Mesendoderm (in vitro differentiated cells): Measurements from ENCODE around the gene SLC4A4. TPM values are rescaled to one million over a fixed set of nuclear protein-coding genes. Genes with fewer than 3 reads are reported as not detected.

Source experiments
- DNase-seq: peaks from one replicate; pipeline ENCODE4 v3.0.0; 2013
- H2AK5ac ChIP-seq: 2 replicates; pipeline ENCODE4 v1.6.1; 2013; ENCODE audit warnings: low read length, inconsistent platforms
- H2BK120ac ChIP-seq: 2 replicates; pipeline ENCODE4 v1.6.1; 2013; ENCODE audit warnings: low read depth, mild to moderate bottlenecking, low read length, moderate library complexity, mixed read lengths
- H2BK15ac ChIP-seq: replicated peaks from 2 replicates; pipeline ENCODE4 v1.6.1; 2013; ENCODE audit warnings: low read depth, mild to moderate bottlenecking, moderate library complexity
- H2BK5ac ChIP-seq: 2 replicates; pipeline ENCODE4 v1.6.1; 2013; ENCODE audit warnings: low read length, inconsistent platforms
- H3K18ac ChIP-seq: 2 replicates; pipeline ENCODE4 v1.6.1; 2013; ENCODE audit warnings: mild to moderate bottlenecking, low read length, mixed read lengths
- H3K23ac ChIP-seq: one replicate; pipeline ENCODE4 v1.6.1; 2013; ENCODE audit warnings: low read length
- H3K27ac ChIP-seq: 2 replicates; pipeline ENCODE4 v1.5.1; 2013; ENCODE audit warnings: low read depth, mild to moderate bottlenecking, inconsistent platforms, low read length, moderate library complexity
- H3K27me3 ChIP-seq: 2 replicates; pipeline ENCODE4 v1.6.1; 2013; ENCODE audit warnings: low read length, control low read depth, mild to moderate bottlenecking, inconsistent platforms; ENCODE audit not compliant: insufficient read depth, poor library complexity
- H3K36me3 ChIP-seq: 2 replicates; pipeline ENCODE4 v1.6.1; 2013; ENCODE audit warnings: low read length, inconsistent platforms; ENCODE audit not compliant: control insufficient read depth, insufficient read depth
- H3K4ac ChIP-seq: one replicate; pipeline ENCODE4 v1.6.1; 2013; ENCODE audit warnings: low read depth, mild to moderate bottlenecking, low read length, moderate library complexity
- H3K4me1 ChIP-seq: 2 replicates; pipeline ENCODE4 v1.6.1; 2013; ENCODE audit warnings: low read depth, low read length, inconsistent platforms; ENCODE audit not compliant: control insufficient read depth
- H3K4me2 ChIP-seq: 2 replicates; pipeline ENCODE4 v1.6.1; 2013; ENCODE audit warnings: low read length
- H3K4me3 ChIP-seq: 2 replicates; pipeline ENCODE4 v1.5.1; 2013; ENCODE audit warnings: mild to moderate bottlenecking, low read length
- H3K56ac ChIP-seq: one replicate; pipeline ENCODE4 v1.6.1; 2013; ENCODE audit warnings: low read length
- H3K79me1 ChIP-seq: 2 replicates; pipeline ENCODE4 v1.6.1; 2013; ENCODE audit warnings: low read length, inconsistent platforms
- H3K79me2 ChIP-seq: 2 replicates; pipeline ENCODE4 v1.6.1; 2013; ENCODE audit warnings: mild to moderate bottlenecking, low read length; ENCODE audit not compliant: control insufficient read depth, insufficient read depth
- H3K9ac ChIP-seq: 2 replicates; pipeline ENCODE4 v1.6.1; 2013; ENCODE audit warnings: low read length, inconsistent platforms
- H4K5ac ChIP-seq: one replicate; pipeline ENCODE4 v1.6.1; 2013; ENCODE audit warnings: low read length
- H4K8ac ChIP-seq: one replicate; pipeline ENCODE4 v1.6.1; 2013; ENCODE audit warnings: low read depth, mild to moderate bottlenecking, control low read depth, low read length, moderate library complexity
- WGBS: extraction: QIAGEN DNeasy Blood & Tissue Kit; methylation state at CpG from one replicate; pipeline ENCODE4 v1.1.7; 2013; ENCODE audit warnings: low lambda C conversion rate, missing lambda C conversion rate; ENCODE audit not compliant: insufficient coverage; ENCODE audit errors: extremely low coverage; 5-methylcytosine and 5-hydroxymethylcytosine counted together
- polyA plus RNA-seq, 2 experiments: library from polyadenylated mRNA; stranded (reverse); fragments of 200-250 nt; gene quantifications; one replicate each; pipeline ENCODE4 v1.2.3, GENCODE V29; 2013

The SLC4A4 gene
- polyA plus RNA-seq (2013, experiment 1 of 2): 1.3 TPM
- polyA plus RNA-seq (2013, experiment 2 of 2): 1.4 TPM

- no peak within 1 kb of the TSS for H3K56ac ChIP-seq
These were observed at the start of gene SLC4A4 for GRCh38 chr4:71338846-71339593. SLC4A4 (plus strand) TSS chr4:71339020.

GRCh38 chr4:71290074-71290473 is 48.7 kb upstream of the SLC4A4 start:
- Histone ChIP-seq H3K27ac (no peak overlapping the region), H3K79me2 (no peaks in the 10 kb centered on the region), H2BK120ac (no peak overlapping the region), H3K36me3 (no peaks in the 10 kb centered on the region), H2BK5ac (no peak overlapping the region), H3K18ac (no peak overlapping the region), H3K4me3 (no peak overlapping the region), H2BK15ac (no peak overlapping the region), H4K8ac (no peak overlapping the region), H3K79me1 (no peaks in the 10 kb centered on the region), H3K56ac (no peak overlapping the region), H3K23ac (no peak overlapping the region), H3K4ac (no peak overlapping the region), H3K27me3 (no peaks in the 10 kb centered on the region), H2AK5ac (no peak overlapping the region), H4K5ac (no peak overlapping the region), H3K4me2 (no peak overlapping the region), H3K4me1 (no peaks in the 10 kb centered on the region), H3K9ac (no peak overlapping the region)
- no peak for DNase-seq
- no CpG with 5 or more reads among the region's 3 CpGs for WGBS

More at GRCh38 chr4:71338846-71339593, at the start of gene SLC4A4:
- Histone ChIP-seq H3K36me3 (no peaks in the 10 kb centered on the region), H3K79me2 (no peaks in the 10 kb centered on the region), H3K4me3 (no peak within 1 kb of the TSS), H4K5ac (no peak within 1 kb of the TSS), H3K27ac (no peak within 1 kb of the TSS), H4K8ac (no peak within 1 kb of the TSS), H2AK5ac (no peak within 1 kb of the TSS), H3K4me1 (no peaks in the 10 kb centered on the region), H3K27me3 (no peaks in the 10 kb centered on the region), H3K18ac (no peak within 1 kb of the TSS), H2BK5ac (no peak within 1 kb of the TSS), H3K4ac (no peak within 1 kb of the TSS), H2BK120ac (no peak within 1 kb of the TSS), H3K9ac (no peak within 1 kb of the TSS), H3K23ac (no peak within 1 kb of the TSS), H3K4me2 (no peak within 1 kb of the TSS), H2BK15ac (no peak within 1 kb of the TSS), H3K79me1 (no peaks in the 10 kb centered on the region)
- DNase-seq: no peak
- no CpG with 5 or more reads among the region's 8 CpGs for whole genome bisulfite sequencing

- Histone ChIP-seq H2BK15ac (no peak overlapping the region), H3K4me1 (no peaks in the 10 kb centered on the region), H4K8ac (no peak overlapping the region), H3K9ac (no peak overlapping the region), H3K79me1 (no peaks in the 10 kb centered on the region), H4K5ac (no peak overlapping the region), H3K23ac (no peak overlapping the region), H3K56ac (no peak overlapping the region), H2AK5ac (no peak overlapping the region), H3K27me3 (no peaks in the 10 kb centered on the region), H3K4me3 (no peak overlapping the region), H2BK5ac (no peak overlapping the region), H2BK120ac (no peak overlapping the region), H3K18ac (no peak overlapping the region), H3K36me3 (no peaks in the 10 kb centered on the region), H3K27ac (no peak overlapping the region), H3K79me2 (no peaks in the 10 kb centered on the region), H3K4ac (no peak overlapping the region), H3K4me2 (no peak overlapping the region)
- DNase-seq: no peak
- no CpG with 5 or more reads among the region's 1 CpG for WGBS
These were observed 48.3 kb upstream of the SLC4A4 start for GRCh38 chr4:71290476-71290875.

- Histone ChIP-seq H3K56ac (no peak overlapping the region), H3K27ac (no peak overlapping the region), H2BK120ac (no peak overlapping the region), H2AK5ac (no peak overlapping the region), H3K36me3 (no peaks in the 10 kb centered on the region), H3K4ac (no peak overlapping the region), H3K4me3 (no peak overlapping the region), H2BK5ac (no peak overlapping the region), H3K23ac (no peak overlapping the region), H3K79me1 (no peaks in the 10 kb centered on the region), H4K8ac (no peak overlapping the region), H3K9ac (no peak overlapping the region), H3K27me3 (no peaks in the 10 kb centered on the region), H3K4me2 (no peak overlapping the region), H4K5ac (no peak overlapping the region), H3K79me2 (no peaks in the 10 kb centered on the region), H2BK15ac (no peak overlapping the region), H3K18ac (no peak overlapping the region), H3K4me1 (no peaks in the 10 kb centered on the region)
- WGBS: no CpG with 5 or more reads among the region's 1 CpG
- DNase-seq: no peak
These were observed 46.6 kb upstream of the SLC4A4 start for GRCh38 chr4:71292228-71292627.

- Histone ChIP-seq H2BK15ac (no peak overlapping the region), H3K79me2 (no peaks in the 10 kb centered on the region), H3K4me2 (no peak overlapping the region), H3K4me1 (no peaks in the 10 kb centered on the region), H3K23ac (no peak overlapping the region), H2BK5ac (no peak overlapping the region), H3K27me3 (no peaks in the 10 kb centered on the region), H2BK120ac (no peak overlapping the region), H3K4me3 (no peak overlapping the region), H3K9ac (no peak overlapping the region), H3K18ac (no peak overlapping the region), H4K5ac (no peak overlapping the region), H3K4ac (no peak overlapping the region), H3K56ac (no peak overlapping the region), H2AK5ac (no peak overlapping the region), H3K79me1 (no peaks in the 10 kb centered on the region), H3K36me3 (no peaks in the 10 kb centered on the region), H3K27ac (no peak overlapping the region), H4K8ac (no peak overlapping the region)
- DNase-seq: no peak
- WGBS: no CpG with 5 or more reads among the region's 5 CpGs
These were observed 45.1 kb upstream of the SLC4A4 start for GRCh38 chr4:71293705-71294104.

- no peak overlapping the region for H3K18ac ChIP-seq
- H3K4me2 ChIP-seq: no peak overlapping the region
- H3K4me1 ChIP-seq: no peaks in the 10 kb centered on the region
- H3K79me1 ChIP-seq: no peaks in the 10 kb centered on the region
- no peaks in the 10 kb centered on the region for H3K36me3 ChIP-seq
- no peak overlapping the region for H3K9ac ChIP-seq
- H3K4me3 ChIP-seq: no peak overlapping the region
- H2BK5ac ChIP-seq: no peak overlapping the region
- H4K8ac ChIP-seq: no peak overlapping the region
- H2BK120ac ChIP-seq: no peak overlapping the region
- no peak overlapping the region for H2AK5ac ChIP-seq
- H3K23ac ChIP-seq: no peak overlapping the region
- H3K27ac ChIP-seq: no peak overlapping the region
- no peak overlapping the region for H3K56ac ChIP-seq
- WGBS: no CpG with 5 or more reads among the region's 3 CpGs
- H2BK15ac ChIP-seq: no peak overlapping the region
- no peak overlapping the region for H3K4ac ChIP-seq
- no peak overlapping the region for H4K5ac ChIP-seq
- no peaks in the 10 kb centered on the region for H3K79me2 ChIP-seq
- H3K27me3 ChIP-seq: no peaks in the 10 kb centered on the region
- no peak for DNase-seq
These were observed 44.5 kb upstream of the SLC4A4 start for GRCh38 chr4:71294301-71294700.
